OCI-LY1 (cell line): ENCODE data around the gene MYO18A.

ENCODE experiments used
- H2AFZ ChIP-seq: fragments of 200-600 bp; sonication (generic), shearing (Covaris generic); 2 replicates; pipeline ENCODE4 v1.6.0; 2014; ENCODE audit warnings: antibody characterized with exemption, mild to moderate bottlenecking, low read length
- H3F3A ChIP-seq: fragments of 200-600 bp; sonication (generic), shearing (Covaris generic); 2 replicates; pipeline ENCODE4 v1.6.0; 2014; ENCODE audit warnings: mild to moderate bottlenecking, antibody characterized with exemption, low read length, moderate library complexity; ENCODE audit not compliant: insufficient read depth
- H3K27ac ChIP-seq: fragments of 200-600 bp; sonication (generic); 2 replicates; pipeline ENCODE4 v1.5.1; 2014; ENCODE audit warnings: low read length, mixed run types, mild to moderate bottlenecking, low read depth; ENCODE audit not compliant: poor library complexity, severe bottlenecking
- H3K27me3 ChIP-seq: fragments of 200-600 bp; sonication (generic); 2 replicates; pipeline ENCODE4 v1.6.0; 2014; ENCODE audit warnings: antibody characterized with exemption, mild to moderate bottlenecking, low read length, moderate library complexity; ENCODE audit not compliant: insufficient read depth
- H3K36me3 ChIP-seq: fragments of 200-600 bp; sonication (generic); 2 replicates; pipeline ENCODE4 v1.6.1; 2014; ENCODE audit warnings: mild to moderate bottlenecking, antibody characterized with exemption, low read length, moderate library complexity, mixed read lengths; ENCODE audit not compliant: insufficient read depth
- H3K4me1 ChIP-seq: fragments of 200-600 bp; sonication (generic); 2 replicates; pipeline ENCODE4 v1.5.1; 2014; ENCODE audit warnings: mild to moderate bottlenecking, low read length, moderate library complexity; ENCODE audit not compliant: insufficient read depth, severe bottlenecking
- H3K4me2 ChIP-seq: fragments of 200-600 bp; sonication (generic), shearing (Covaris generic); 2 replicates; pipeline ENCODE4 v1.6.1; 2014; ENCODE audit warnings: low read length
- H3K4me3 ChIP-seq: fragments of 200-600 bp; sonication (generic); 2 replicates; pipeline ENCODE4 v1.5.1; 2014; ENCODE audit warnings: low read length, low read depth, mild to moderate bottlenecking, mixed read lengths; ENCODE audit not compliant: poor library complexity, severe bottlenecking
- H3K79me2 ChIP-seq: fragments of 200-600 bp; shearing (Covaris generic); 2 replicates; pipeline ENCODE4 v1.6.1; 2016; ENCODE audit warnings: mixed run types, low read length, mixed read lengths; ENCODE audit not compliant: insufficient read depth
- H3K9ac ChIP-seq: fragments of 200-600 bp; sonication (generic), shearing (Covaris generic); 2 replicates; pipeline ENCODE4 v1.6.1; 2014; ENCODE audit warnings: mild to moderate bottlenecking, low read length, mixed read lengths
- H3K9me2 ChIP-seq: fragments of 200-600 bp; sonication (generic), shearing (Covaris generic); 2 replicates; pipeline ENCODE4 v1.6.1; 2014; ENCODE audit warnings: low read depth, mild to moderate bottlenecking, low read length, mixed read lengths
- H3K9me3 ChIP-seq: fragments of 200-600 bp; shearing (Covaris generic); 2 replicates; pipeline ENCODE4 v1.6.1; 2014; ENCODE audit warnings: low read length, mixed read lengths
- H4K20me1 ChIP-seq: fragments of 200-600 bp; sonication (generic), shearing (Covaris generic); 2 replicates; pipeline ENCODE4 v1.6.0; 2016; ENCODE audit warnings: mild to moderate bottlenecking, low read length; ENCODE audit not compliant: insufficient read depth
- CTCF ChIP-seq: fragments of 200-600 bp; sonication (generic), shearing (Covaris generic); IDR thresholded peaks from 2 replicates; pipeline ENCODE4 v1.5.1; 2017; ENCODE audit warnings: mild to moderate bottlenecking, antibody characterized with exemption, low read length, moderate library complexity, mixed read lengths
- EZH2 ChIP-seq: fragments of 200-600 bp; sonication (generic), shearing (Covaris generic); IDR thresholded peaks from 2 replicates; pipeline ENCODE4 v1.8.0; 2017; ENCODE audit warnings: borderline replicate concordance, mixed run types, mild to moderate bottlenecking, antibody characterized with exemption, low read length, moderate library complexity, mixed read lengths

Gene MYO18A

GRCh38 chr17:29045734-29046472, 134.3 kb downstream of the MYO18A start:
- Histone ChIP-seq H4K20me1 (no peaks in the 10 kb centered on the region), H3K9me3 (no peaks in the 10 kb centered on the region), H3F3A (no peaks in the 10 kb centered on the region), H2AFZ (no peak overlapping the region), H3K4me2 (no peak overlapping the region), H3K36me3 (no peaks in the 10 kb centered on the region), H3K27ac (no peak overlapping the region), H3K79me2 (no peaks in the 10 kb centered on the region), H3K4me1 (peaks cover 9% of the 10 kb centered on the region), H3K9me2 (no peaks in the 10 kb centered on the region), H3K9ac (no peak overlapping the region), H3K27me3 (no peaks in the 10 kb centered on the region), H3K4me3 (no peak overlapping the region)
- TF ChIP-seq CTCF (no peak), EZH2 (no peak)

DNA sequence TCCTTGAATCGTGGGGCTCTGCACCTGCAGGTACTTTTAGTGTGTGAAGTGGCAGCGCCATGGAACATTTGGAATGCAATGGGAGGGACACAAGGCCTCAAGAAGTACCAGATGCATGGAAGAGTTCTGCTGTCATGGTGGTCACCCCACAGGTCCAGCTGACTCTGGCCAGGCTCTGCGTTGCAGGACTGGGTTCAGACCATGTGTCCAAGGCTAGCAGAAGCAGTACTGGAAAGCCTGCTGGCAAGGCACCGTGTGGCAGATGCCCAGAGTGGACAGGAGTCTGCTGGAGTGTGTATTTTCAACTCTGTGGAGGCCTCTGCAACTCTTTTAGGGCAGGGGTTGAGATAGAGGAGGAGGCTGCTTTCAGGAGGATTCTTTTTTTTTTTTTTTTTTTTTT, 135.2 kb downstream of the MYO18A start:
- Histone ChIP-seq H3K4me3 (no peak overlapping the region), H3K36me3 (no peaks in the 10 kb centered on the region), H3K9me2 (no peaks in the 10 kb centered on the region), H3F3A (no peaks in the 10 kb centered on the region), H3K9me3 (no peaks in the 10 kb centered on the region), H4K20me1 (no peaks in the 10 kb centered on the region), H3K4me1 (peaks cover 9% of the 10 kb centered on the region), H3K27ac (no peak overlapping the region), H3K79me2 (no peaks in the 10 kb centered on the region), H3K9ac (no peak overlapping the region), H3K4me2 (no peak overlapping the region), H2AFZ (no peak overlapping the region), H3K27me3 (no peaks in the 10 kb centered on the region)
- no peak for TF ChIP-seq EZH2
- TF ChIP-seq CTCF = no peak

GRCh38 chr17:29043539-29044145, 136.6 kb downstream of the MYO18A start:
- Histone ChIP-seq H4K20me1 (no peaks in the 10 kb centered on the region), H2AFZ (no peak overlapping the region), H3K79me2 (no peaks in the 10 kb centered on the region)

More at GRCh38 chr17:29043539-29044145, 136.6 kb downstream of the MYO18A start:
- Histone ChIP-seq H3K9me2 (no peaks in the 10 kb centered on the region), H3K27ac (no peak overlapping the region), H3K27me3 (no peaks in the 10 kb centered on the region), H3K9ac (no peak overlapping the region), H3K9me3 (no peaks in the 10 kb centered on the region), H3K4me2 (no peak overlapping the region), H3K4me1 (peaks cover 9% of the 10 kb centered on the region), H3K36me3 (no peaks in the 10 kb centered on the region), H3F3A (no peaks in the 10 kb centered on the region), H3K4me3 (no peak overlapping the region)
- no peak for TF ChIP-seq EZH2
- no peak for TF ChIP-seq CTCF
